PFSK-1 (cell line): ENCODE measurements around the gene ANTXR1.

Experiments
- FOXP2 ChIP-seq: optimal IDR thresholded peaks from 2 replicates; pipeline ENCODE3; 2011; ENCODE audit warnings: borderline replicate concordance, control low read depth, inconsistent platforms; ENCODE audit not compliant: insufficient read depth; ENCODE audit errors: extremely low read length, extremely low read depth
- POLR2AphosphoS5 ChIP-seq: IDR thresholded peaks from 2 replicates; pipeline ENCODE4 v1.6.1; 2012; ENCODE audit warnings: low read depth, mild to moderate bottlenecking, control low read depth, low read length, moderate library complexity
- SIN3A ChIP-seq: IDR thresholded peaks from 2 replicates; pipeline ENCODE4 v1.6.1; 2012; ENCODE audit warnings: mild to moderate bottlenecking, low read length, moderate library complexity, borderline replicate concordance; ENCODE audit not compliant: insufficient read depth
- TAF1 ChIP-seq: IDR thresholded peaks from 2 replicates; pipeline ENCODE4 v1.6.1; 2012; ENCODE audit warnings: low read length, control low read depth, borderline replicate concordance; ENCODE audit not compliant: insufficient read depth
- TF ChIP-seq, protein P1 (sequence below), 2 experiments: IDR thresholded peaks; 2 replicates each; pipeline versions ENCODE4 v1.6.1 to v1.8.0; 2011 to 2012; ENCODE audit warnings: low read depth in 2 of 2, low read length in 2 of 2, control low read depth in 1 of 2, inconsistent platforms in 1 of 2, mild to moderate bottlenecking in 1 of 2, moderate library complexity in 1 of 2; ENCODE audit not compliant: insufficient read depth in 1 of 2

DNA sequence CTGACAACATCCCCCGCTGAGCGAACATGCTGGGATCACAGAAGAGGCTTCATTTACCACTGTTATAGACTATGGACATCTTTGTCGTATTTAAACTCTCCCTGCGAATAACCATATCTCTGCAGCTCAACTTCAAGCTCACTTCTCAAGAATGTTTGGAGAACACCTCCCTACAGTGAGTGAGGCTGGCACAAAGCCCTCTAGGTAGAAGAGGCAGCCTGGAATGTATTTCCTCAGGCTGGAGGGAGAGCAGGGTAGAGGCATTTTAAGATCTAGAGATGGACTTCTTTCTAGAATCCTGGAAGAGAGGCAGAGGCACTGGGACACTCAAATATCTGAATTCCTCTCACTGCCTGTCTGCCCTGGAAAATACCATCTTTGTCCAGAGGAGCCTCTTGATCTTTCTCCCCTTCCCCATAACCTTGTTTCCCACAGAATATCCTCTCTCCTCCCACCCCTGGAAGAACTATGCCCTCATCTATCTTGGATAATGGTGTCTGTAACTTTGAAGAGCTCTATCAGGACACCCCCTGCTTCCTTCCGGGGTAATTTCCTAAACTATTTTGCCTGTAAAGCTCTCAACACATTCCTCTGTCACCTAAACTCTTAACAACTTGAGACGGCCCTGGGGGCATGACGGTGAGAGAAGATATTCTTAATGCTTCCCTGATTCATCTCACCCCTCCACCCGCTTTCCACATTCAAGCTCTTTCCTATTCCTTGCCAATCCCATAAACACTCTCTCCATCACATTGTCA, 2.4 kb upstream of the ANTXR1 start:
- TF ChIP-seq POLR2AphosphoS5, result no peak
- TF ChIP-seq, protein P1, sequence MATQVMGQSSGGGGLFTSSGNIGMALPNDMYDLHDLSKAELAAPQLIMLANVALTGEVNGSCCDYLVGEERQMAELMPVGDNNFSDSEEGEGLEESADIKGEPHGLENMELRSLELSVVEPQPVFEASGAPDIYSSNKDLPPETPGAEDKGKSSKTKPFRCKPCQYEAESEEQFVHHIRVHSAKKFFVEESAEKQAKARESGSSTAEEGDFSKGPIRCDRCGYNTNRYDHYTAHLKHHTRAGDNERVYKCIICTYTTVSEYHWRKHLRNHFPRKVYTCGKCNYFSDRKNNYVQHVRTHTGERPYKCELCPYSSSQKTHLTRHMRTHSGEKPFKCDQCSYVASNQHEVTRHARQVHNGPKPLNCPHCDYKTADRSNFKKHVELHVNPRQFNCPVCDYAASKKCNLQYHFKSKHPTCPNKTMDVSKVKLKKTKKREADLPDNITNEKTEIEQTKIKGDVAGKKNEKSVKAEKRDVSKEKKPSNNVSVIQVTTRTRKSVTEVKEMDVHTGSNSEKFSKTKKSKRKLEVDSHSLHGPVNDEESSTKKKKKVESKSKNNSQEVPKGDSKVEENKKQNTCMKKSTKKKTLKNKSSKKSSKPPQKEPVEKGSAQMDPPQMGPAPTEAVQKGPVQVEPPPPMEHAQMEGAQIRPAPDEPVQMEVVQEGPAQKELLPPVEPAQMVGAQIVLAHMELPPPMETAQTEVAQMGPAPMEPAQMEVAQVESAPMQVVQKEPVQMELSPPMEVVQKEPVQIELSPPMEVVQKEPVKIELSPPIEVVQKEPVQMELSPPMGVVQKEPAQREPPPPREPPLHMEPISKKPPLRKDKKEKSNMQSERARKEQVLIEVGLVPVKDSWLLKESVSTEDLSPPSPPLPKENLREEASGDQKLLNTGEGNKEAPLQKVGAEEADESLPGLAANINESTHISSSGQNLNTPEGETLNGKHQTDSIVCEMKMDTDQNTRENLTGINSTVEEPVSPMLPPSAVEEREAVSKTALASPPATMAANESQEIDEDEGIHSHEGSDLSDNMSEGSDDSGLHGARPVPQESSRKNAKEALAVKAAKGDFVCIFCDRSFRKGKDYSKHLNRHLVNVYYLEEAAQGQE (IDR thresholded peaks at IDR 0.05; ENCODE audit: insufficient read depth in 1 of 2, low read depth in 2 of 2, low read length in 2 of 2), result no peak
- no peak for TF ChIP-seq TAF1
- TF ChIP-seq SIN3A, result no peak
- no peak for TF ChIP-seq FOXP2
